NCI-H2107 treated with DMSO at 0.1 percent for 48 hours (cell line): ENCODE results near the gene IGIP.

Experiments used
- DNase-seq: peaks from one replicate; lab custom pipeline; 2025; ENCODE audit not compliant: unreplicated experiment; lab: John Stamatoyannopoulos, UW

The IGIP gene

GRCh38 chr5:140162275-140162674, 36.5 kb downstream of the IGIP start:
- no peak for DNase-seq

GRCh38 chr5:140162781-140163180, 37.0 kb downstream of the IGIP start:
- no peak for DNase-seq

GRCh38 chr5:140165101-140165922, 39.6 kb downstream of the IGIP start:
- DNase-seq = no peak

GRCh38 chr5:140165923-140166270, 40.2 kb downstream of the IGIP start:
- no peak for DNase-seq

GRCh38 chr5:140166911-140167310, 41.2 kb downstream of the IGIP start:
- DNase-seq = no peak

- DNase-seq = no peak
Observed at GRCh38 chr5:140168371-140168770, 42.6 kb downstream of the IGIP start.

GRCh38 chr5:140169410-140169809, 43.7 kb downstream of the IGIP start:
- no peak for DNase-seq

GRCh38 chr5:140172483-140172882, 46.7 kb downstream of the IGIP start:
- no peak for DNase-seq

- DNase-seq = no peak
Observed at GRCh38 chr5:140174014-140174413, 48.3 kb downstream of the IGIP start.

GRCh38 chr5:140174465-140175366, 49.0 kb downstream of the IGIP start, which contains the start of gene CYSTM1:
Gene CYSTM1 (plus strand): TSS chr5:140175188. CDS start chr5:140194466, 19,278 bp downstream.
- DNase-seq = peak; percentile 69

- DNase-seq = peak; percentile 20
Observed at GRCh38 chr5:140175367-140176030, 49.8 kb downstream of the IGIP start.

GRCh38 chr5:140176031-140176387, 50.3 kb downstream of the IGIP start:
- DNase-seq = no peak

- DNase-seq = no peak
Observed at GRCh38 chr5:140178086-140178410, 52.3 kb downstream of the IGIP start.

- DNase-seq = no peak
Observed at GRCh38 chr5:140178482-140179116, 52.9 kb downstream of the IGIP start.
